GM23338 (cell line): ENCODE results near the gene FMR1. TPM values are rescaled to one million over a fixed set of nuclear protein-coding genes. Genes with fewer than 3 reads are reported as not detected.

Source experiments
- ATAC-seq: fragments of 200-7000 bp; cut with Tn5 transposase; 3 replicates; pipeline ENCODE4 v1.9.1; 2020
- DNase-seq: peaks from one replicate; pipeline ENCODE4 v3.0.0-alpha.2; 2015; ENCODE audit warnings: low spot score
- H2AFZ ChIP-seq: fragments of 200-600 bp; sonication (generic); 2 replicates; pipeline ENCODE4 v1.8.0; 2016; ENCODE audit warnings: antibody characterized with exemption, mild to moderate bottlenecking, moderate library complexity
- H3F3A ChIP-seq: fragments of 200-600 bp; sonication (generic); replicated peaks from 2 replicates; pipeline ENCODE4 v1.8.0; 2017; ENCODE audit warnings: antibody characterized with exemption, mixed run types, low read depth
- H3K27ac ChIP-seq: fragments of 200-600 bp; sonication (generic); 2 replicates; pipeline ENCODE4 v1.6.1; 2016; ENCODE audit warnings: low read depth
- H3K27me3 ChIP-seq: fragments of 200-600 bp; sonication (generic); 2 replicates; pipeline ENCODE4 v1.8.0; 2016; ENCODE audit warnings: mild to moderate bottlenecking, mixed run types, moderate library complexity; ENCODE audit not compliant: insufficient read depth
- H3K36me3 ChIP-seq: fragments of 200-600 bp; sonication (generic); 2 replicates; pipeline ENCODE4 v1.8.0; 2016; ENCODE audit warnings: mild to moderate bottlenecking; ENCODE audit not compliant: insufficient read depth
- H3K4me1 ChIP-seq: fragments of 200-600 bp; sonication (generic); 2 replicates; pipeline ENCODE4 v1.8.0; 2016; ENCODE audit warnings: mild to moderate bottlenecking, moderate library complexity; ENCODE audit not compliant: insufficient read depth
- H3K4me2 ChIP-seq: fragments of 200-600 bp; sonication (generic); 2 replicates; pipeline ENCODE4 v1.7.1; 2017; ENCODE audit warnings: mixed run types
- H3K4me3 ChIP-seq: fragments of 200-600 bp; sonication (generic); 2 replicates; pipeline ENCODE4 v1.6.1; 2016; ENCODE audit warnings: mixed run types
- H3K79me2 ChIP-seq: fragments of 200-600 bp; sonication (generic); replicated peaks from 2 replicates; pipeline ENCODE4 v1.8.0; 2017; ENCODE audit warnings: mild to moderate bottlenecking; ENCODE audit not compliant: insufficient read depth
- H3K9me2 ChIP-seq: fragments of 200-600 bp; sonication (generic); 2 replicates; pipeline ENCODE4 v1.8.0; 2017; ENCODE audit not compliant: insufficient read depth
- H4K20me1 ChIP-seq: fragments of 200-600 bp; sonication (generic); replicated peaks from 2 replicates; pipeline ENCODE4 v1.8.0; 2017; ENCODE audit warnings: mild to moderate bottlenecking; ENCODE audit not compliant: insufficient read depth
- H3K27ac Mint-ChIP-seq: 2 replicates; pipeline ENCODE4 v1.8.0; 2020; ENCODE audit warnings: inconsistent platforms, mild to moderate bottlenecking, moderate library complexity, mixed read lengths
- H3K27me3 Mint-ChIP-seq: 3 replicates; pipeline ENCODE4 v1.8.0; 2022; ENCODE audit warnings: low read depth, mild to moderate bottlenecking, moderate library complexity, mixed read lengths, inconsistent platforms; ENCODE audit not compliant: insufficient read depth, poor library complexity
- H3K36me3 Mint-ChIP-seq: 3 replicates; pipeline ENCODE4 v1.8.0; 2021; ENCODE audit warnings: low read depth, mild to moderate bottlenecking, inconsistent platforms, moderate library complexity, mixed read lengths
- H3K4me1 Mint-ChIP-seq: 3 replicates; pipeline ENCODE4 v1.8.0; 2020; ENCODE audit warnings: mild to moderate bottlenecking, inconsistent platforms, mixed read lengths
- H3K4me3 Mint-ChIP-seq: 3 replicates; pipeline ENCODE4 v1.8.0; 2021; ENCODE audit warnings: moderate library complexity, mild to moderate bottlenecking, inconsistent platforms, mixed read lengths
- H3K9me3 Mint-ChIP-seq: 3 replicates; pipeline ENCODE4 v1.8.0; 2020; ENCODE audit warnings: moderate library complexity, mild to moderate bottlenecking, inconsistent platforms, mixed read lengths
- STAT1 ChIP-seq: IDR thresholded peaks from one replicate; pipeline ENCODE4 v1.6.1; 2016; ENCODE audit warnings: antibody characterized with exemption; ENCODE audit not compliant: unreplicated experiment
- polyA plus RNA-seq: library from polyadenylated mRNA; unstranded; fragments of >200 nt; fragmentation: Nextera tagmentation; extraction: Ambion mirVana; gene quantifications from 2 replicates; pipeline ENCODE4 v1.2.1, GENCODE V29; 2016
- small RNA-seq: library from RNA; depleted of rRNA; stranded (forward); fragments of <200 nt; gene quantifications from one replicate; pipeline ENCODE3, GENCODE V24; 2014; ENCODE audit warnings: low replicate concordance
- total RNA-seq: library from RNA; depleted of rRNA; stranded (reverse); fragments of >200 nt; shearing (Covaris generic); gene quantifications from 2 replicates; pipeline ENCODE4 v1.2.3, GENCODE V29; 2014; rRNA removed

The FMR1 gene
- total and polyA plus RNA-seq, 2 experiments from 2014 or later = 17.1 to 44.3 TPM

DNA sequence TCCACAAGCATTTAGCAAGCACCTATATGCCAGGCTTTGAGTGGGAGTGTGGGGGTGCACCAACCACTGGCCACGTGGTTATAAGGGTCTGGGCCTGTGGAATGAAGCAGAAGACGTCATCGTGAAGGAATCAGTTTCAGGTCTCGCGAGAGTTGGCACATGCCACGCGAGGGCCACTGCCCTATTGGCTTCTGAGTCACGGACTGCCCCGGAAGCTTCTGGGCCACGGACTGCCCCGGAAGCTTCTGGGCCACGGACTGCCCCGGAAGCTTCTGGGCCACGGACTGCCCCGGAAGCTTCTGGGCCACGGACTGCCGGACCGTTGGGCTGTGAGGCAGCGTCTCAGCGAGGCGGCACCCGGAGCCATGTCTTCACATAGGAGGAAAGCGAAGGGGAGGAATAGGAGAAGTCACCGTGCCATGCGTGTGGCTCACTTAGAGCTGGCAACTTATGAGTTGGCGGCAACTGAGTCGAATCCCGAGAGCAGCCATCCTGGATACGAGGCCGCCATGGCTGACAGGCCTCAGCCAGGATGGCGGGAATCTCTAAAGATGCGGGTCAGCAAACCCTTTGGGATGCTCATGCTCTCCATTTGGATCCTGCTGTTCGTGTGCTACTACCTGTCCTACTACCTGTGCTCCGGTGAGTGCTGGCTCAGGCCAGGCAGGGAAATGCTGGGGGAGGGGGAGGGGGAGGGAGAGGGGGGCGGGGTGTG lies 69.5 kb downstream of the FMR1 start, which contains the start of gene FMR1NB:
Gene FMR1NB (plus strand): TSS at position 300 of the 715 bp plus-strand sequence. CDS start 66 bp downstream, at position 366.
- no peak within 1 kb of the TSS for H3K4me3 ChIP-seq
- H3K27ac ChIP-seq = no peak within 1 kb of the TSS
- no peak within 1 kb of the TSS for H2AFZ ChIP-seq
- no peaks in the 10 kb centered on the region for H3K27me3 ChIP-seq
- H3K79me2 ChIP-seq = no peaks in the 10 kb centered on the region
- no peaks in the 10 kb centered on the region for H3F3A ChIP-seq
- ATAC-seq (no peak), DNase-seq (no peak)
- Mint-ChIP-seq H3K27ac (no peak within 1 kb of the TSS), H3K9me3 (no peaks in the 10 kb centered on the region), H3K4me1 (no peaks in the 10 kb centered on the region), H3K27me3 (no peaks in the 10 kb centered on the region), H3K4me3 (no peak within 1 kb of the TSS), H3K36me3 (no peaks in the 10 kb centered on the region)
- no peaks in the 10 kb centered on the region for H3K9me2 ChIP-seq
- H3K4me2 ChIP-seq = no peak within 1 kb of the TSS
- TF ChIP-seq STAT1 = no peak
- no peaks in the 10 kb centered on the region for H3K36me3 ChIP-seq
- H3K4me1 ChIP-seq = no peaks in the 10 kb centered on the region
- no peaks in the 10 kb centered on the region for H4K20me1 ChIP-seq

Small RNAs within 50 kb of the gene (small RNA-seq; reads per million reads assigned to genes)
- not detected for gene RF02118

Other genes with a start within 250 kb of the FMR1 start
- gene FMR1NB, start 69.4 kb downstream of the FMR1 start, total RNA-seq = not detected in 2 replicates
- gene FMR1NB, start 69.4 kb downstream of the FMR1 start, polyA plus RNA-seq = not detected in 2 replicates